Measurements from ENCODE around the gene GSTA4.

GRCh38 chr6:52937908-52938307 is 57.2 kb downstream of the GSTA4 start:
- TF ChIP-seq CTCF (IDR thresholded peaks at IDR 0.05; ENCODE audit: low read depth, low read length) (no peak), POLR2A (IDR thresholded peaks at IDR 0.05; ENCODE audit: extremely low read depth, insufficient read length) (no peak)
